Mammary epithelial cell (primary cell): Measurements from ENCODE around the gene DST.

Experiments used
- EZH2 ChIP-seq: IDR thresholded peaks from 2 replicates; pipeline ENCODE4 v1.6.1; 2012; ENCODE audit warnings: low read length, inconsistent platforms, borderline replicate concordance
- TF ChIP-seq, protein P1 (sequence below), 2 donors: IDR thresholded peaks in 1 of 2; conservative IDR thresholded peaks in 1 of 2; 2 replicates each; pipeline ENCODE4 v1.5.1; 2011 to 2012; ENCODE audit warnings: inconsistent platforms in 2 of 2, low read length in 2 of 2, mild to moderate bottlenecking in 2 of 2, control low read depth in 1 of 2, low read depth in 1 of 2; ENCODE audit not compliant: insufficient read depth in 1 of 2; ENCODE audit errors: extremely low read depth in 1 of 2

DNA sequence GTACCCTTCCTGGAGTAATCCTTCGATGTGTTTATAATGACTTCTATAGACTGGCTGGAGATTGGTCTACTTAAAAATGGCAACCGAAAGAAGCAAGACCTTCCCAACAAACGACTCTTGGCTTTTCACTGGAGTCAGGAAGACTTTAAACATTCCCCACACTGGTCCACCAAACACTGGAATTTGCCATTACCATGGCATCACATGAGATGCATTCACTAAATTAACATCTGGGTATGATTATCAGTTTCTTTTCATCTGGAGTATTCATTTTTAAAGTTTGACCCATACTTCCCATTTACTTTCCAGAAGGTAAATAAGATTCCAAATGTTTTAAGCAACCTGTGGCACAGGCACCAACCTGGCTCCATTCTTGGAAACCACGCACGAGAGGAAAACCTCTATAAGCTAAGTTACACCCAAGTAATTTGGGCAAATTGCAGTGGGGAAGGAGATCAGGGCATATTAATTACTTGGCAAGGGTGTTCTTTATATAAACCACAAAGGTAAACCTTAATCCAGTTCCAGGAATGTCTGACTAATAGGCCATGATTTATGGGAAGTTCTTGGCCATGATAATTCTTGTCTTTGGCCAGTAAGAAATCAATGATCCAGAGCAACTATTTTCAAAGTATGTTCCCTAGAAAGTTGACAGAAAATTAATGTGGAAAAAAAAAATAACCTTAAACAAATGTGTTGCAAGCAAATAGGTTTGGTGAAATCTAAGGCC is 205.4 kb downstream of the DST start:
- TF ChIP-seq, protein P1, sequence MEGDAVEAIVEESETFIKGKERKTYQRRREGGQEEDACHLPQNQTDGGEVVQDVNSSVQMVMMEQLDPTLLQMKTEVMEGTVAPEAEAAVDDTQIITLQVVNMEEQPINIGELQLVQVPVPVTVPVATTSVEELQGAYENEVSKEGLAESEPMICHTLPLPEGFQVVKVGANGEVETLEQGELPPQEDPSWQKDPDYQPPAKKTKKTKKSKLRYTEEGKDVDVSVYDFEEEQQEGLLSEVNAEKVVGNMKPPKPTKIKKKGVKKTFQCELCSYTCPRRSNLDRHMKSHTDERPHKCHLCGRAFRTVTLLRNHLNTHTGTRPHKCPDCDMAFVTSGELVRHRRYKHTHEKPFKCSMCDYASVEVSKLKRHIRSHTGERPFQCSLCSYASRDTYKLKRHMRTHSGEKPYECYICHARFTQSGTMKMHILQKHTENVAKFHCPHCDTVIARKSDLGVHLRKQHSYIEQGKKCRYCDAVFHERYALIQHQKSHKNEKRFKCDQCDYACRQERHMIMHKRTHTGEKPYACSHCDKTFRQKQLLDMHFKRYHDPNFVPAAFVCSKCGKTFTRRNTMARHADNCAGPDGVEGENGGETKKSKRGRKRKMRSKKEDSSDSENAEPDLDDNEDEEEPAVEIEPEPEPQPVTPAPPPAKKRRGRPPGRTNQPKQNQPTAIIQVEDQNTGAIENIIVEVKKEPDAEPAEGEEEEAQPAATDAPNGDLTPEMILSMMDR (conservative IDR thresholded peaks at IDR 0.05 in 1 of 2, IDR thresholded peaks at IDR 0.05 in 1 of 2; ENCODE audit: extremely low read depth in 1 of 2, insufficient read depth in 1 of 2, low read depth in 1 of 2, low read length in 2 of 2), result no peak
- no peak for TF ChIP-seq EZH2
